CD1c-positive myeloid dendritic cell (primary cell): Measurements from ENCODE around the gene SPRED2.

ENCODE experiments used
- DNase-seq: peaks from one replicate; pipeline ENCODE4 v3.0.0-alpha.2; 2016; ENCODE audit errors: extremely low spot score

Gene SPRED2

GRCh38 chr2:65386989-65387388 lies 45.4 kb downstream of the SPRED2 start:
- no peak for DNase-seq

GRCh38 chr2:65386344-65386743 lies 46.1 kb downstream of the SPRED2 start:
- DNase-seq: no peak

GRCh38 chr2:65383541-65384488 lies 48.6 kb downstream of the SPRED2 start:
- DNase-seq: peak; percentile 31

- DNase-seq: peak; percentile 92
Observed at GRCh38 chr2:65382776-65383357, 49.5 kb downstream of the SPRED2 start.

DNA sequence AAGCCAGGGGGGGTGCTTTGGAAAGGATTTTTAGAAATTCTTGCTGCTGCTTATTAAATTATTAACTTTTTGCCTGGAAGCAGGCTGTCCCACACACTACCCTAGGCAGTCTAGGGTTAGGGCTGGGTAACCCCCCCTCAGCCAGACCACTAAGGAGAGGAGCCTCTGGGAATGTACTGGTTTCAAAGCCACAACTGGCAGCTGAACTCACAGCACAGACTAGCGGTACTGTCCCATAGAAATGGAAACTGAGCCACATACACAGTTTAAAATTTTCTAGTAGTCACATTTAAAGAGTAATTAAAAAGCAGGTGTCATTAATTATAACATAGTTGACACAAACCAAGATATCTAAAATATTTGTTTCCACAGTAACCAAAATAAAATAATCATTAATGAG lies 50.1 kb downstream of the SPRED2 start:
- no peak for DNase-seq

DNA sequence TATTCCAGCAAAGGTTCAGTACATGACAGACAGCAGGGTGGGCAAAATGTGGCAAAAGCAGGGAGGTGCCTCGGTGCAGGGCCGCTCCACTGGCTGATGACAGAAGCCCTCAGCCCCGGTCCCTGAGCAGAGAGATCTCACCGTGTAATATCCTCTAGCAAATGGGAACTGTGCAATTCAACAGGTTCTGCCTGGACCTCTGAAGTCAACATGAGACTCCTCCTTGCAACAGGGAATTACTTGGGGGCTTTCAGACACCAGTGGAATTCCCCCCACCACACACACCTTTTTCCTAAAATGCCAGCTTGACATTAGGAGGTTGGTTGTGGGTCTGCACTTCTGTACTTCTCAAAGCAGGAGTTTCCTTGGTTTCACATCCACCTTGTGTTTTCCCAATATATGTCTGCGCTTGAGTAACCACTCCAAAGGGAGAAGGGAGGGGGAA lies 50.8 kb downstream of the SPRED2 start:
- DNase-seq: peak; percentile 69

- no peak for DNase-seq
Observed at GRCh38 chr2:65380255-65380654, 52.1 kb downstream of the SPRED2 start.

DNA sequence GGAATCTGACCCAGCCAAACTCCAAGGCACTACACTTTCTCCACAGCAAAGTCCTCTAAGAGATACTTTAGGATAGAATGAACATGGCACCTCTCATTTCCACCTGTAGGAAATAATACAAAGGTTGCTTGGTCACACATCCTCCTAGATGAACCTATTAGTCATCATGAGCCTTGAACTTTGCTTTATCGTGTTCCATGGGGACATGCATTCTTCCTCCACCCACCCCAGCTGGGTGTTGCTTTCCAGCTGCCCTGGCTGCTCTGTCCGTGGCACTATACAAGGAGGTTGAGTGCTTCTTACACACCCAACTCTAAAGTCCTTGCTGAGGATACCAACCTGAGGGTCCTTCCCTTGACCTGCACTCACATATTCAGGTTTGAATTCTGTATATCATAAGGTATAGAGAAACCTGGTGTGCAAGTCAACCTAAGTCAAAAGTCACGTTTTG lies 52.7 kb downstream of the SPRED2 start:
- DNase-seq: no peak

- no peak for DNase-seq
Observed at GRCh38 chr2:65379223-65379622, 53.2 kb downstream of the SPRED2 start.

DNA sequence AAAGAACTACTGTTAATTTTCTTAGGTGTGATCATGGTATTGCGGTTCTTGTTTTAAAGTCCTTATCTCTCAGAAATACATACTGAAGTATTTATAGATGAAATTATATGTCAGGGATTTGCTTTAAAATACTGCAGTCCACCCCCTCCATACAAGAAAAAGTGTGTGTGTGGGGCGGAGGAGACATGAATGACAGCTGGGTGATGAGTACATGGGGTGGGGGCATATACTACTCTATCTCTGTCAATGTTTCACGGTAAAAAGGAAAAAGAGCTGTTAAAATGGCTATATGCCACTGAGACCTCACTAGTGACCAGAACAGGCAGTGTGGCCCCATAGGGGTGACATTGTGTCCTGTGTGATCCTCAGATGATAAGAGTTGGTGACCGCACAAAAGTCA lies 54.1 kb downstream of the SPRED2 start:
- DNase-seq: no peak

DNA sequence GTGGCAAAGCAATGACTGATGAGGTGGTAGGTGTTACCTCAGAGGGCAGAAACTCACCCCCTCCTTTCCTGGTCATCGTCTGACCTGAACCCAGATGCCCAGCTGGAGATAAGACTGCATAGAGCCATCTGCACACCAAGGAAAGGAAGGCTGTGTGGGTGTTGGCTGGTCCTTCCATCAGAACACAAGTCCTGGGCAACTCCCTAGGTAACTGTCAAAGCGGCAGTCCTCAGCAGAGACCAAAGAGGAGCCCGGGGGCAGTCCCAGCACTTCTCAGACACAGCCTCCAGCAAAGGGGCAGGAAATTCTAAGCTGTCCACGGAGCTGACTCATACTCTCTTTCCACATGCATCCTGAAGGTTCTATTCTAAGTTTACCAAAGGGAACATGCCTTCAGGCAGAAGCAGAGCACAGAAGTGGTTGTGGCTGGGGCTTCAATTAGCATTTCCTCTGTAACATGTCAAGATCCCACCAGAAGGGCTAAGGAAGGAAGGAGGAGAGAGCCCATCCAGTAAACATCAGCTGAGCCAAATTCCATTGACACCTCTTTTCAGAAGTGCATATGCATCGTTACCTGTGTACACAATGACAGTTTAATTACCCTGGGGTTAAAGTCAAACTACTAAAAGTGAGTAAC lies 54.7 kb downstream of the SPRED2 start:
- peak; percentile 56 for DNase-seq

DNA sequence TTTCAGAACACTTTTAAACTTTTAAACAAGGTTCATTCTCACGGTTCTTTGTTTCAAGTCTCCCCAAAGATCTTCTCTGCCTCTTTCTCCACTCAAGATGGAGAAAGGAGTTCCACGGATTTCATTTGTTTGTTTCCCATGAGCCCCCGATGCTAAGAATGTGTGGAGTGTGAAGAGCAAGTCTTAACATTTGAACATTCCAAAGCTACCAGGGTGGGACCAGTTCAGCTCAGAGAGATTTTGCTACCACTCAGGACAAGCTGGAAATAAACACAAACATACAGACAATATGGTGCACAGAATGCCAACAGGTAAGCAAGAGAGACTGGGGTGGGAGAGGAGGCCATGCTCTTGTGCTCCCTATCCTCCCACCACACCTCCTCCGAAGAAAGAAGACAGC lies 56.7 kb downstream of the SPRED2 start:
- no peak for DNase-seq

GRCh38 chr2:65374999-65375398 lies 57.4 kb downstream of the SPRED2 start:
- no peak for DNase-seq

DNA sequence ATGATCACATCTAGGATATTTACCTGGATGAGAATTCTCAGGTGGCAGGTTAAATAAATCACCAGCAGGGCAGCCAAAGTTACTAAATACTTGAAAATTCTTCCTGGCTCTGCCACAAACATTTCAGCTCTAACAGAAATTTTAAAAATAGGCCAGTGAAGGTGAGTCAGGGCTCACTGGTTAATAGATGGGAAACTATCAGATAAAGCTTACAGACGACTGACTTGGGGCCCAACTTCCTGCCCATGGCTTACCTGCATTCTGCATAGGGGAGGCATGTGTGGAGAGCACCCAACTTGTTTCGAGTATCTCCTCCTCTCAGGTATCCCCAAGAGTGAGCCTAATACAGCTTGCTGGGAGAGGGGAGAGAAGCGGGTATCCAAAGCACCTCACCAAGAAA lies 57.8 kb downstream of the SPRED2 start:
- DNase-seq: no peak

- no peak for DNase-seq
Observed at GRCh38 chr2:65373365-65373918, 59.0 kb downstream of the SPRED2 start.

- DNase-seq: no peak
Observed at GRCh38 chr2:65372619-65373018, 59.8 kb downstream of the SPRED2 start.

GRCh38 chr2:65371074-65371434 lies 61.3 kb downstream of the SPRED2 start:
- no peak for DNase-seq

- no peak for DNase-seq
Observed at GRCh38 chr2:65370387-65371073, 61.9 kb downstream of the SPRED2 start.

- DNase-seq: no peak
Observed at GRCh38 chr2:65369980-65370379, 62.4 kb downstream of the SPRED2 start.

GRCh38 chr2:65369574-65369973 lies 62.8 kb downstream of the SPRED2 start:
- DNase-seq: no peak

DNA sequence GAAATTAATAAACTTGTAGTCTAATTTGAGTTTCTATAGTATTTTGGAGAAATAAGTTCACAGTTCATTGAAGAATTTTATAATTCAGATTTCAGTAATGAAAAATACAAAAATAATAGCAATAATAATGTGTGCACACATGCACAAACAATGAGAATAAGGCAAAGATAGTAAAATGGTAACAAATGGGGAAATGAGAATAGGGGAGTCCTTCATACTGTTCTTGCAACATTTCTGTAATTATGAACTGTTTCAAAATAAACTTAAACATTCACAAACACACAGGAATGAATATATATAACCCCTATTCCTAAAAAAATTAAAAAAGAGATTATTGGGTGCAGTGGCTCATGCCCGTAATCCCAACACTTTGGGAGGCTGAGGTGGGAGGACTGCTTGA lies 63.9 kb downstream of the SPRED2 start:
- DNase-seq: peak; percentile 51

- peak; percentile 58 for DNase-seq
Observed at GRCh38 chr2:65367524-65367923, 64.9 kb downstream of the SPRED2 start.
